HepG2 (cell line): Measurements from ENCODE around the gene ZBTB21. TPM values are rescaled to one million over a fixed set of nuclear protein-coding genes. Genes with fewer than 3 reads are reported as not detected.
A peak's percentile ranks its signal among the peaks of the same experiment; 100 is the strongest.

ENCODE experiments used
- FIP1L1 ChIP-seq: fragments of 200-400 bp; formaldehyde crosslinking; IDR thresholded peaks from 2 replicates; pipeline ENCODE4 v1.6.1; 2018; ENCODE audit warnings: low read depth, mild to moderate bottlenecking, low read length, moderate library complexity, borderline replicate concordance; ENCODE audit not compliant: insufficient read depth
- KAT8 ChIP-seq: IDR thresholded peaks from 2 replicates; pipeline ENCODE4 v1.6.1; 2016; ENCODE audit warnings: missing genetic modification reagents, missing compliant biosample characterization
- KDM6A ChIP-seq: IDR thresholded peaks from 2 replicates; pipeline ENCODE4 v1.6.1; 2016; ENCODE audit warnings: low read depth
- MEF2D ChIP-seq: sonication (generic); formaldehyde crosslinking; IDR thresholded peaks from 2 replicates; pipeline ENCODE4 v1.5.1; 2020; ENCODE audit warnings: mild to moderate bottlenecking, missing genetic modification reagents
- MTF1 ChIP-seq: sonication (generic); formaldehyde crosslinking; IDR thresholded peaks from 2 replicates; pipeline ENCODE4 v1.5.0; 2020; ENCODE audit warnings: missing genetic modification reagents
- NFKB2 ChIP-seq: sonication (generic); formaldehyde crosslinking; IDR thresholded peaks from 2 replicates; pipeline ENCODE4 v1.4.0; 2020; ENCODE audit warnings: missing genetic modification reagents, borderline replicate concordance
- RAD21 ChIP-seq: fragments of 450-650 bp; formaldehyde crosslinking; IDR thresholded peaks from 2 replicates; pipeline ENCODE4 v1.5.0; 2020; ENCODE audit warnings: mild to moderate bottlenecking
- RARG ChIP-seq: sonication (generic); formaldehyde crosslinking; IDR thresholded peaks from 2 replicates; pipeline ENCODE4 v1.4.0; 2020; ENCODE audit warnings: low read depth, mild to moderate bottlenecking, missing genetic modification reagents
- SALL1 ChIP-seq: sonication (generic); formaldehyde crosslinking; IDR thresholded peaks from 2 replicates; pipeline ENCODE4 v1.8.0; 2022; ENCODE audit warnings: mild to moderate bottlenecking, missing genetic modification reagents
- SKI ChIP-seq: fragments of 450-650 bp; IDR thresholded peaks from one replicate; pipeline ENCODE4 v1.6.1; 2018; ENCODE audit warnings: mild to moderate bottlenecking; ENCODE audit not compliant: partially characterized antibody
- ZNF160 ChIP-seq: sonication (generic); formaldehyde crosslinking; IDR thresholded peaks from 2 replicates; pipeline ENCODE4 v1.8.0; 2022; ENCODE audit warnings: mild to moderate bottlenecking, inconsistent platforms, missing genetic modification reagents
- ZNF274 ChIP-seq: sonication (generic); formaldehyde crosslinking; IDR thresholded peaks from 2 replicates; pipeline ENCODE4 v1.5.1; 2020; ENCODE audit warnings: mild to moderate bottlenecking, missing genetic modification reagents
- ZNF3 ChIP-seq: IDR thresholded peaks from 2 replicates; pipeline ENCODE4 v1.7.0; 2017; ENCODE audit warnings: inconsistent platforms
- ZSCAN30 ChIP-seq: sonication (generic); formaldehyde crosslinking; IDR thresholded peaks from 2 replicates; pipeline ENCODE4 v1.5.0; 2020; ENCODE audit warnings: mild to moderate bottlenecking, missing genetic modification reagents
- polyA plus RNA-seq, 8 experiments: library from polyadenylated mRNA; depleted of rRNA in 3 of 8; stranded (reverse) in 7 of 8; unstranded in 1 of 8; fragments of >200 nt; fragmentation: Illumina TruSeq in 4 of 8; extraction: Trizol in 4 of 8; gene quantifications; 2 replicates each; pipeline versions ENCODE4 v1.2.1 to v1.2.3, GENCODE V29; 2011 to 2016; ENCODE audit warnings: low read depth in 4 of 8, missing spikeins in 1 of 8, mixed read lengths in 1 of 8; ENCODE audit not compliant: insufficient read depth in 1 of 8
- total RNA-seq, 5 experiments: library from RNA; depleted of rRNA; stranded (reverse); fragments of >200 nt; fragmentation: Illumina TruSeq; extraction: Trizol; gene quantifications; 2 replicates each; pipeline ENCODE4 v1.2.3, GENCODE V29; 2016; ENCODE audit warnings: low read depth in 1 of 5
- TF ChIP-seq, protein P1 (sequence below): sonication (generic); formaldehyde crosslinking; IDR thresholded peaks from 2 replicates; pipeline ENCODE4 v1.4.0; 2020; ENCODE audit warnings: missing genetic modification reagents
- TF ChIP-seq, protein P2 (sequence below): sonication (generic); formaldehyde crosslinking; IDR thresholded peaks from 2 replicates; pipeline ENCODE4 v1.5.1; 2020; ENCODE audit warnings: mild to moderate bottlenecking, missing genetic modification reagents, borderline replicate concordance
- TF ChIP-seq, protein P3 (sequence below): fragments of 450-650 bp; IDR thresholded peaks from 2 replicates; pipeline ENCODE4 v1.6.1; 2016
- TF ChIP-seq, protein P4 (sequence below): sonication (generic); formaldehyde crosslinking; IDR thresholded peaks from 2 replicates; pipeline ENCODE4 v1.9.0; 2021; ENCODE audit warnings: missing genetic modification reagents, borderline replicate concordance
- TF ChIP-seq, protein P5 (sequence below): fragments of 450-650 bp; IDR thresholded peaks from 2 replicates; pipeline ENCODE4 v1.6.1; 2017; ENCODE audit warnings: mild to moderate bottlenecking

ZBTB21 gene
- total and polyA plus RNA-seq, 2 of the 13 experiments (the other 11 are each of a cell fraction or from before 2014, with no cell fraction given): 4.5 to 6.1 TPM

DNA sequence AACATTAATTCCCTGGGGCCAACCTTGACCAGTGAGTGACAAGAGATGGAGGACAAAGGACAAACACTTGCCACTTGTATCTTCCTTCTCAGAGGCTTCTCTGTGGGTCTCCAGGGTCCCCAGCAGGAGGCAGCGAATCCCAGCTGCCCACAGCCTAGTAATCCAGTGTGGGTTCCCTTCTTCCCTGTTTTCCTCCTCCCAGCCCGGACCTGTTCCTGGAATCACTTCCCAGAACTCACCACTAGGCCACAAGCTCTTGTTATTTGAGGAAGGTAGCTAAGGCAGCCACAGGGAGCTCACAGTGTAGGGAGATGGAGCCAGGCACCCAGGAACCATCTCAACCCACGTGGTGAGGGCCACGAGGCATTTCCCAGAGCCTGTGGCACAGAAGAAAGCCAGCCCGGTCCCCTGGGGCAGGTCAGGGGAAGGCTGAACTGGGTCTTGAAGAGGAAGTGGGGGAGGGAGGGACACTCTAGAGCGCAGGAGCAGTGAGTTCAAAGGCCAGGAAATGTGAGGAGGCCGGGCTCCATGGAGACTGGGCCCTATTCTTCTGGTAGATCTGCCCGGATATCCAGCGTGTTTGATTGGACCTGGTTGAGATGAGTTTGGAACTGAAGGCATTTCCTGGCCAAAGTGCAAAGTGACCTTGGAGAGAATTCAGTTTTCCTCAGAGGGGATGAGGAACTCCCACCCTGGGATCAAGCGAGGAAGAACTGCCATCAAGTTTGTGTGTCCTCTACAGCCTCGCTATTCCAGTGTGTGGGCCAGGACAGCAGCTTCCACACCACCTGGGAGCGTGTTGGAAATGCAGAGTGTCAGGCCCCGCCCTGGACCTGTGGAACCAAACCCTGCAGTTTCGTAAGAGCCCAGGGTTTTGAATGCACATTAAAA lies 36.1 kb downstream of the ZBTB21 start (continued):
- TF ChIP-seq, protein P1, sequence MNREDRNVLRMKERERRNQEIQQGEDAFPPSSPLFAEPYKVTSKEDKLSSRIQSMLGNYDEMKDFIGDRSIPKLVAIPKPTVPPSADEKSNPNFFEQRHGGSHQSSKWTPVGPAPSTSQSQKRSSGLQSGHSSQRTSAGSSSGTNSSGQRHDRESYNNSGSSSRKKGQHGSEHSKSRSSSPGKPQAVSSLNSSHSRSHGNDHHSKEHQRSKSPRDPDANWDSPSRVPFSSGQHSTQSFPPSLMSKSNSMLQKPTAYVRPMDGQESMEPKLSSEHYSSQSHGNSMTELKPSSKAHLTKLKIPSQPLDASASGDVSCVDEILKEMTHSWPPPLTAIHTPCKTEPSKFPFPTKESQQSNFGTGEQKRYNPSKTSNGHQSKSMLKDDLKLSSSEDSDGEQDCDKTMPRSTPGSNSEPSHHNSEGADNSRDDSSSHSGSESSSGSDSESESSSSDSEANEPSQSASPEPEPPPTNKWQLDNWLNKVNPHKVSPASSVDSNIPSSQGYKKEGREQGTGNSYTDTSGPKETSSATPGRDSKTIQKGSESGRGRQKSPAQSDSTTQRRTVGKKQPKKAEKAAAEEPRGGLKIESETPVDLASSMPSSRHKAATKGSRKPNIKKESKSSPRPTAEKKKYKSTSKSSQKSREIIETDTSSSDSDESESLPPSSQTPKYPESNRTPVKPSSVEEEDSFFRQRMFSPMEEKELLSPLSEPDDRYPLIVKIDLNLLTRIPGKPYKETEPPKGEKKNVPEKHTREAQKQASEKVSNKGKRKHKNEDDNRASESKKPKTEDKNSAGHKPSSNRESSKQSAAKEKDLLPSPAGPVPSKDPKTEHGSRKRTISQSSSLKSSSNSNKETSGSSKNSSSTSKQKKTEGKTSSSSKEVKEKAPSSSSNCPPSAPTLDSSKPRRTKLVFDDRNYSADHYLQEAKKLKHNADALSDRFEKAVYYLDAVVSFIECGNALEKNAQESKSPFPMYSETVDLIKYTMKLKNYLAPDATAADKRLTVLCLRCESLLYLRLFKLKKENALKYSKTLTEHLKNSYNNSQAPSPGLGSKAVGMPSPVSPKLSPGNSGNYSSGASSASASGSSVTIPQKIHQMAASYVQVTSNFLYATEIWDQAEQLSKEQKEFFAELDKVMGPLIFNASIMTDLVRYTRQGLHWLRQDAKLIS (CRISPR knock-in tag): no peak
- TF ChIP-seq MEF2D (CRISPR knock-in tag) (no peak), KAT8 (no peak), ZNF274 (CRISPR knock-in tag) (no peak), ZNF160 (CRISPR knock-in tag) (no peak), ZNF3 (no peak), MTF1 (CRISPR knock-in tag) (no peak), SALL1 (CRISPR knock-in tag) (peak; percentile 66), KDM6A (CRISPR knock-in tag) (no peak), NFKB2 (CRISPR knock-in tag) (no peak; the same call in 1 of the 2 replicates), FIP1L1 (no peak), RARG (CRISPR knock-in tag) (no peak), RAD21 (CRISPR knock-in tag) (no peak), SKI (no peak), ZSCAN30 (CRISPR knock-in tag) (no peak)
- TF ChIP-seq, protein P2, sequence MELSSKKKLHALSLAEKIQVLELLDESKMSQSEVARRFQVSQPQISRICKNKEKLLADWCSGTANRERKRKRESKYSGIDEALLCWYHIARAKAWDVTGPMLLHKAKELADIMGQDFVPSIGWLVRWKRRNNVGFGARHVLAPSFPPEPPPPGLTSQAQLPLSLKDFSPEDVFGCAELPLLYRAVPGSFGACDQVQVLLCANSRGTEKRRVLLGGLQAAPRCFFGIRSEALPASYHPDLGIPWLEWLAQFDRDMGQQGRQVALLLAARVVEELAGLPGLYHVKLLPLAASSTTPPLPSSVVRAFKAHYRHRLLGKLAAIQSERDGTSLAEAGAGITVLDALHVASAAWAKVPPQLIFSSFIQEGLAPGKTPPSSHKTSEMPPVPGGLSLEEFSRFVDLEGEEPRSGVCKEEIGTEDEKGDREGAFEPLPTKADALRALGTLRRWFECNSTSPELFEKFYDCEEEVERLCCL (CRISPR knock-in tag): no peak
- TF ChIP-seq, protein P3, sequence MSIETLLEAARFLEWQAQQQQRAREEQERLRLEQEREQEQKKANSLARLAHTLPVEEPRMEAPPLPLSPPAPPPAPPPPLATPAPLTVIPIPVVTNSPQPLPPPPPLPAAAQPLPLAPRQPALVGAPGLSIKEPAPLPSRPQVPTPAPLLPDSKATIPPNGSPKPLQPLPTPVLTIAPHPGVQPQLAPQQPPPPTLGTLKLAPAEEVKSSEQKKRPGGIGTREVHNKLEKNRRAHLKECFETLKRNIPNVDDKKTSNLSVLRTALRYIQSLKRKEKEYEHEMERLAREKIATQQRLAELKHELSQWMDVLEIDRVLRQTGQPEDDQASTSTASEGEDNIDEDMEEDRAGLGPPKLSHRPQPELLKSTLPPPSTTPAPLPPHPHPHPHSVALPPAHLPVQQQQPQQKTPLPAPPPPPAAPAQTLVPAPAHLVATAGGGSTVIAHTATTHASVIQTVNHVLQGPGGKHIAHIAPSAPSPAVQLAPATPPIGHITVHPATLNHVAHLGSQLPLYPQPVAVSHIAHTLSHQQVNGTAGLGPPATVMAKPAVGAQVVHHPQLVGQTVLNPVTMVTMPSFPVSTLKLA: 0 out of 2 replicates have a peak, but pooled peaks have one; percentile 17
- TF ChIP-seq, protein P4, sequence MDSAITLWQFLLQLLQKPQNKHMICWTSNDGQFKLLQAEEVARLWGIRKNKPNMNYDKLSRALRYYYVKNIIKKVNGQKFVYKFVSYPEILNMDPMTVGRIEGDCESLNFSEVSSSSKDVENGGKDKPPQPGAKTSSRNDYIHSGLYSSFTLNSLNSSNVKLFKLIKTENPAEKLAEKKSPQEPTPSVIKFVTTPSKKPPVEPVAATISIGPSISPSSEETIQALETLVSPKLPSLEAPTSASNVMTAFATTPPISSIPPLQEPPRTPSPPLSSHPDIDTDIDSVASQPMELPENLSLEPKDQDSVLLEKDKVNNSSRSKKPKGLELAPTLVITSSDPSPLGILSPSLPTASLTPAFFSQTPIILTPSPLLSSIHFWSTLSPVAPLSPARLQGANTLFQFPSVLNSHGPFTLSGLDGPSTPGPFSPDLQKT (CRISPR knock-in tag): no peak
- TF ChIP-seq, protein P5, sequence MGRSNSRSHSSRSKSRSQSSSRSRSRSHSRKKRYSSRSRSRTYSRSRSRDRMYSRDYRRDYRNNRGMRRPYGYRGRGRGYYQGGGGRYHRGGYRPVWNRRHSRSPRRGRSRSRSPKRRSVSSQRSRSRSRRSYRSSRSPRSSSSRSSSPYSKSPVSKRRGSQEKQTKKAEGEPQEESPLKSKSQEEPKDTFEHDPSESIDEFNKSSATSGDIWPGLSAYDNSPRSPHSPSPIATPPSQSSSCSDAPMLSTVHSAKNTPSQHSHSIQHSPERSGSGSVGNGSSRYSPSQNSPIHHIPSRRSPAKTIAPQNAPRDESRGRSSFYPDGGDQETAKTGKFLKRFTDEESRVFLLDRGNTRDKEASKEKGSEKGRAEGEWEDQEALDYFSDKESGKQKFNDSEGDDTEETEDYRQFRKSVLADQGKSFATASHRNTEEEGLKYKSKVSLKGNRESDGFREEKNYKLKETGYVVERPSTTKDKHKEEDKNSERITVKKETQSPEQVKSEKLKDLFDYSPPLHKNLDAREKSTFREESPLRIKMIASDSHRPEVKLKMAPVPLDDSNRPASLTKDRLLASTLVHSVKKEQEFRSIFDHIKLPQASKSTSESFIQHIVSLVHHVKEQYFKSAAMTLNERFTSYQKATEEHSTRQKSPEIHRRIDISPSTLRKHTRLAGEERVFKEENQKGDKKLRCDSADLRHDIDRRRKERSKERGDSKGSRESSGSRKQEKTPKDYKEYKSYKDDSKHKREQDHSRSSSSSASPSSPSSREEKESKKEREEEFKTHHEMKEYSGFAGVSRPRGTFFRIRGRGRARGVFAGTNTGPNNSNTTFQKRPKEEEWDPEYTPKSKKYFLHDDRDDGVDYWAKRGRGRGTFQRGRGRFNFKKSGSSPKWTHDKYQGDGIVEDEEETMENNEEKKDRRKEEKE: no peak
